CD4-positive, alpha-beta T cell treated with Interleukin-15 for 1 hour (primary cell): ENCODE results near the gene SLC25A38.

Source experiments
- DNase-seq: peaks from one replicate; pipeline ENCODE4 v3.0.0-alpha.2; 2020

The SLC25A38 gene

DNA sequence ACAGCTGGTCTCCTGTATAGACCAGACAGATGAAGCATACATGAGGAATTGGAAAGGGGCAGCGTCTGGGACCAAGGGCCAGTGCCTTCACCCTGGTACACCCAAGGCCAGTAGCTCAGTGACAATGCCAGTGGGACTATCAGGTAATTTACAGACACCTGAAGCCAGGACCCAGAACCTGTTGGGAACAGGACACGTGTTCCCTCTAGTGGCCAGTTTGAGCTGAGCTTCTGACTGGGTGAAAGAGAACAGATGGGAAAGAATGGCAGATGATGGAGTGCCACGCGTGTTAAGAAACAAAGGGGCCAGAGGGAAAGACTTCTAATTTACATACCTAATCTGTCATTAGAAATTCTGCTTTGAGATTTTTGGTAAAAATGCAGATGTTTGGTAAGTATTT is 5.1 kb upstream of the SLC25A38 start:
- DNase-seq = peak; percentile 59

DNA sequence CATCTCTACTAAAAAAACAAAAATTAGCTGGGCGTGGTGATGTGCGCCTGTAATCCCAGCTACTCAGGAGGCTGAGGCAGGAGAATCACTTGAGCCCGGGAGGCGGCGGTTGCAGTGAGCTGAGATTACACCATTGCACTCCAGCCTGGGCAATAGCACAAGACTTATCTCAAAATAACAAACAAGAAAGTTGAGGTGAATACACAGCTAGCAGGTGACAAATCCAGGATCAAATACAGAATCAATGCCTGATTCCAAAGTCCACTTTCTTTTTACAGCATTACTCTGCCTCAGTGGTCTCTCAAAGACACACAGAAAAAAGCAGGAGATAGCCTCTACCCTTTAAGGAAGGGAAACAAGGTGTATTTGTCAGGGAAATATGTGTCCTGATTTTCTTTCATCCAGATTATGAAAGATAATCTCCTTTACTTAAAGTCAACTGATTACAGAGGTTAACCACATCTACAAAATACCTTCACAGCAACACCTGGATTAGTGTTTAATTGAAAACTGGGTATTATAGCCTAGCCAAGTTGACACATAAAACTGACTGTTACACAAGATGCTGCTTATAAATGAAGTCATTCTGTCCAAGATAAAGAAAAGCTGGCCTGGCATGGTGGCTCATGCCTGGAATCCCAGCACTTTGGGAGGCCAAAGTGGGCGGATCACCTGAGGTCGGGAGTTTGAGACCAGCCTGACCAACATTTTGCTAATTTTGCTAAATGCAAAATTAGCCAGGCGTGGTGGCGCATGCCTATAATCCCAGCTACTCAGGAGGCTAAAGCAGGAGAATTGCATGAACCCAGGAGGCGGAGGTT is 4.0 kb upstream of the SLC25A38 start:
- DNase-seq = no peak

DNA sequence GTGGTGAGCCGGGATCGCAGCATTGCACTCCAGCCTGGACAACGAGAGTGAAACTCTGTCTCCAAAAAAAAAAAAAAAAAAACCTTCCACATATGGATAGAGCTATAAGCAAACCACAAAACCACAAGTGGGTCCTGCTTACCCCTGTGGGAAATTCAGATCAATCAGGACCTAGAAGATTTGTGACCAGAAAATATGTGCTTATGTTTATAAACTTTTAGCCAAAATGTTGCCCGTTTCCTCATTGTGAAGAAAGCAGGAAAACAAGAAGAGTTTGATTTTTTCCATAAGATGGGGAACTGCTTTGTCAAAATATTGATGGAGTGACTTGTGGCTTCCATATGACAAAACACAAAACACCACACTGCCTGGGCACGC is 3.4 kb upstream of the SLC25A38 start:
- DNase-seq = no peak

DNA sequence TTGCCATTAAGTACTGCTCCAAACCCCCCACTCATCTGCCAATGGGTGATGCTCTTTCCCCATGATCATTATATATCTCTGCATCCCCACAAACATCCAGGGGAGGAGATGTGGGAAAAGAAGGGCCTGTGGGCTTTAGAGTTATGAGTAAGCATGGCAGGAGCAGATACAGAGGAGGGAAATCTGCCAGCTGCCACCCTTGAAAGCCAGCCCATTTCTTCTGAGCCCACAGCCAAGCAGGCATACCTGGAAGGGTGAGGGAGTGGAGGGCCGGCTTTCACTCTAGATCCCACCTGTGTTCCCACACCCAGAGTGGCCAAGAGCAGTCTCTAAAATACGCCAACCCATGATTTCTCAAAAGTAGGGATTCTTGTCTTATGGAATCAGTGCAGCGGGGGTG is 1.7 kb upstream of the SLC25A38 start:
- no peak for DNase-seq

DNA sequence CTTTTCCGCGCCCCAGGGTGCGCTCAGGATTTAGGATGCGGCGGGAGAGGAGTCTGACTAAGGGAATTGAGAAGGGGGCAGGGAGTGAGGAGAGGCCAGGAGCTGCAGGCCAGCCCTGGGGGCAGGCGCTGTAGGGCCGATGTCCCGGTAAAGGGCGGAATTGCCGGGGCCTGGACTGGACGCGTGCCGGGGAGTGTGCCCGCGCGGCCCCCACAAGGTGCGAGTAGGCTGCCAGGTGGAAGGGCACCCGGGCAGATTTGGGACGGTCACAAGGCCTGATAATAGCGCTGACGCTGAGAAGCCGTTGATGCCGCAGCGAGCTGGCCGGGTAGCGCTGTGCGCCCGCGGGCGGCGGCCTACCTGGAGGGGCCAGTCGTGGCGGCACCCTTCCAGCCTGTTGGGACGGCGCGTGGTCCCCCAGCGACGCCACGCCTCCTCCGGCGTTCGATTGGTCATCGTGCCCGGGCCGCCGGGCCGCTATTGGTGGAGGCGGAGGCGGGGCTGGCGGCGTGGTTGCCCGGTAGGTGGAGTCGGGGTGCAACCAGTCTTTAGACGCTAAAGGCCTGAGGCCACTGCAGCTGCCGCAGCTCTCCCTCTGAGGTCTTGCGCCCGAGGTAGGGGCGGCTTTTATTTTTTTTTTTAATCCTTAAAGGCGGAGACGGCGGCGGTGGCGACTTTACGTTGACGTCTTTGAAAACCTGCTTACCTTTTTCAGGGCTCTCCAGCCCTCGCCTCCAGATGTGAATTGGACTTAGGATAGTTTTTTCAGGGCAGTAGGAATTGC is 903 bp downstream of the SLC25A38 start:
- peak; percentile 93 for DNase-seq

DNA sequence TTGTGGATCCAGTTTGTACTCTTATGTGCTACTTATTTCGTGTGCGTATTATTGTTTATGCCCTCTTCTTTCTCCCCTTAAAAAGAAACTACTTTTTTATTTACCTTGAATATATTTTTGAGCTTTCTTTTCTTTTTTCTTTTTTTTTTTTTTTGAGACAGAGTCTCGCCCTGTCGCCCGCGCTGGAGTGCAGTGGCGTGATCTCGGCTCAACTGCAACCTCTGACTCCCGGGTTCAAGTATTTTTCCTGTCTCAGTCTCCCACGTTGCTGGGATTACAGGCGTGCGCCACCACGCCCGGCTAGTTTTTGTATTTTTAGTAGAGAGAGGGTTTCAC is 1.5 kb downstream of the SLC25A38 start:
- DNase-seq = no peak

DNA sequence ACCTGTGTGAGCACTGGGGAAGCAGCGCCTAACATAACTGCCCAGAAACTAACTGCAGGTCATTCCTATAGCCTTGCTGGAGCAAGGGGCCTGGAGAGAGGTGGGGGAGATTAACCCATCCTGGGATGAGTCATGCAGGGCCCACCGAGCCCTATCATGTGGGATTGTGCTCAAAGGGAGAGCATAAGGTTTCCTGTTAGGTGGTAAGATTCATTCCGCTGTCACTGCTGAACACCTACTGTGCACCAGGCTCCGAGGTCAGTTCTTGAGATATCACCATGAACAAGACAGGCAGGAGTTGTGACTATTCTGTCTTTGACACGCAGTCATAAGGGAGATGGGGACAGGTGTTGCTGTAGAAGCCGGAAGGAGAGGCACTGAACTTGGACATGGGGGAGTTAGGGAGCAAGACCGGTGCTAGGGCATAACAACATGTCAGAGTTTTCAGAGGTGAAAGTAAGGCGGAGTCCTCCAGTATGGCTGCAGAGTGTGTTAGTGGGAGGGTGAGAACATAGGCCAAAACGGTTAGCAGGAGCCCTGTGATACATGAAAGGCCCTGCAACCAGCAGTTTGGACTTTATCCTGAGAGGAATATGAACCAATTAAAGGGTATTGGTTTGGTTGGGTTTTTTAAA is 2.4 kb downstream of the SLC25A38 start:
- no peak for DNase-seq

DNA sequence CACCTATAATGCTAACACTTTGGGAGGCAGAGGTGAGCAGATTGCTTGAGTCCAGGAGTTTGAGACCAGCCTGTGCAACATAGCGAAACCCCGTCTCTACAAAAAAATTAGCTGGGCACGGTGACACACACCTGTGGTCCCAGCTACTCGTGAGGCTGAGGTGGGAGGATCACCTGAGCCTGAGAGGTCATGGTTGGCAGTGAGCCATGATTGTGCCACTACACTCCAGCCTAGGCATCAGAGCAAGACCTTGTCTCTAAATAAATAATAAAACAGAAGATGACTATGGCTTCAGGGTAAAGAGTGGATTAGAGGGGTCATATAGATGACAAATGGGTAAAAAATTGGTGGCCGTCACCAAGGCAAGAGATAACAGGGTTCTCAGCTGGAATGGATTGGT is 3.1 kb downstream of the SLC25A38 start:
- DNase-seq = no peak

DNA sequence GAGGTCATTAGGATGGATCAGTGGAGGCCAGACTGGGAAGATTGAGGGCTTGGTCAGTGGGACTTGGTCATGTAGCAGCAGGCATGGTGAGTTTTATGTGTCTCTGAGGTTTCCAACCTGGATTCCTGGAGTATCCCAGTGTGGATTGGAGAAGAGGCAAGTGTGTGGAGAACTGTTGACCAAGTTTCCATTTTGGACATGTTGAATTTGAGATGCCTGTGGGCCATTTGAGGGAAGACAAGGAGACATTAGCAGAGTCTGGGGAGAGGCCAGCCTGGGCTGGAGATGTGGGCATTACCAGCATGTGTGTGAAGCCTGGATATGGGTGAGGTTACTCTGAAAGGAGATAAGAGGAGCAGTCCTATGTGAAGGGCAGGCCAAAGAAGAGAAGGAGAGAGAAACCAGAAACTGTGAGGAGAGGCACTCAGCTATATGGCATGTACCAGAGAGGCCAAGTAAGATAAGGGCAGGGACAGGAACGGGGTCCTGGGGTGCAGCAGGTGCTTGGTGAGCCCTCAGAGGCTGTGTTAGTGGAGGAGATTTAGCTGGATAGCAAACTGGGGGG is 4.3 kb downstream of the SLC25A38 start:
- no peak for DNase-seq

DNA sequence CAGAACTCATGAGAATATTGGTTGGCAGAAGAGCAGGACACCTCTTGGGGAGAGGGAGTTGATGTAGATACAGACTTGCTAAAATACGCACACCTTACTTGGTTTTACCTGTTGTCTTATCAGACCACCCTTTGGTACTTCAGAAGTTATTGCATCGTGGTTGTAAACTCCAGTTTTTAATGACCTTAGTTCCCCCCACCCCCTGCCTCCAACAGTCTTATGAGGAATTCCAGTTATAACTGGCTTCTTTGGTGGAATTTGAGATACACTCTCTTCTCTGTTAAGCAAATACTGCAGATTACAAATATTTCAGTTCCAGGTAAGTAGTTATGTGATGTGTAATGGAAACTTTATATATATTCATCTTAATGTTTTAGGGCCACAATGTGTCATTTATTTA is 5.0 kb downstream of the SLC25A38 start:
- no peak for DNase-seq

DNA sequence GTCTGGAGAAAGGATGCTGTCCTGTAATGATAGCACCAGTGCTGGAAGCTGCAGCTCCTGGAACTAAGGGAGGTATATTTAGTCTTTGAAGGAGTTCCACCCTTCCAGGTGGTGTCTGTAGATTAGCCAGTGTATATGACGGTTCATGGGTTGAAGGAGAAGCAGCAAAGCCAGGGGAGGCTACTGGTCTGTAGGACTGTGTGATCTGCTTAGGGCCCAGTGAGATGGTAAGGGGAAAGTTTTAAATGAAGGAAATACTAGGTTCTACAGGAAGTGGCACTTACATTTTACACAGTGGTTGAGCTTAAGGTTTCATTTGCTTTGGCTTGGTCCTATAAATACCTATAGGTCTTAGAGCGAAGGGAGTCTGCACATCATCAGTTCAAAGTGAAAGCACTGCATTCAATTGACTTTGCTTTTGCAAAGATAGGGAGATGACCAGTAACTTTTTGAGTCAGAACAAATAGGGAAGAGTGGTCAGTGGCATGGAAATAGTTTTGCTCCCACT is 5.6 kb downstream of the SLC25A38 start:
- DNase-seq = no peak

DNA sequence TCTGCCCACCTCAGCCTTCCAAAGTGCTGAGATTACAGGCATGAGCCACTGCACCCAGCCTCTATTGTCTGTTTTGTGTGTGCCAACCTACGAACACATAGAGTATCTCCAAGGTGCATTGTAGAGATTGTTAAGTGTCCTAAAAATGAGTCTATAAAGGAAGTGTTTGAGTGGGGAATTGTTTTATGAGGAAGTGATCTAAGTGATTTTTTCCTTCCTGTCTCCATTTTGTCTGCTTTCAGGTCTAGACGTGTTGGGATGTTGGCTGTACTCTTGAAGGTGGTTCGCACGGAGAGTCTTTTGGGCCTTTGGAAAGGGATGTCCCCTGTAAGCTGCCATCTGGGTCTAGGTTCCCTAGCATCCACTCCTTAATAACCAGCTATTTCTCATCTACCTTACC is 7.0 kb downstream of the SLC25A38 start:
- DNase-seq = no peak

DNA sequence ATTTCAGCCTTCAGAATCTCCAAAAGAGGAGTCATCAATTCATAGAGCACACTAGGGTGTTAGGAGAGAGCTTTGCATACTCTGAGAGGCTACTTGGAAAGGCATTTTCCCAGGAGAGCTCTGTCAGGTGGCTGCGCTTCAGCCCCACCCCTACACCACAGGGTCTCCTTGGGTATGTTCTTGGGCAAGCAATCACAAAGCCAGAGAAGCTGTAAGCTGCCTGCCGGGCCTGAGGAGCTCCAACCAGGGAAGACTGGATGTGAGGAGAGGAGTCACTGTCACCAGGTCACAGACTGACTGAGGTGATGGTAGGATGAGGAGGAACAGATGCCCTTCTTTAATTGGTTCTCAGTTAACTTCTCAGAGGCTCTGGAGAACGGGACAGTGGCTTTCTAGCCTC is 13.5 kb downstream of the SLC25A38 start:
- no peak for DNase-seq

DNA sequence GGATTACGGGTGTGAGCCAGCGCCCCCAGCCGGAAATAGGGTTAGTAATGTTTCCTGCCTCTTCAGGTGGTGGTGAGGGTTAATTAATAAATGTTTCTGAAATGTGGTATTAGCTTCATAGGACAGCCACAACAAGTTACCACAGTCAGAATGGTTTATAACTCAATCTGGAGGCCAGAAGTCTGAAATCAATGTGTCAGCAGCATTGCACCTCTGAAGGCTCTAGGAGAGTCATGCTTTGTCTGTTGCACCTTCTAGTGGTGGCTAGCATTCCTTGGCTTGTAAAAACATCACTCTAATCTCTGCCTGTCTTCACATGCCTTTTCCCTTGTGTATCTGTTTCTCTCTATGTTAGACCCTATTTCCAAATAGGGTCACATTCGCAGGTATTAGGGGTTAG is 15.5 kb downstream of the SLC25A38 start:
- no peak for DNase-seq

DNA sequence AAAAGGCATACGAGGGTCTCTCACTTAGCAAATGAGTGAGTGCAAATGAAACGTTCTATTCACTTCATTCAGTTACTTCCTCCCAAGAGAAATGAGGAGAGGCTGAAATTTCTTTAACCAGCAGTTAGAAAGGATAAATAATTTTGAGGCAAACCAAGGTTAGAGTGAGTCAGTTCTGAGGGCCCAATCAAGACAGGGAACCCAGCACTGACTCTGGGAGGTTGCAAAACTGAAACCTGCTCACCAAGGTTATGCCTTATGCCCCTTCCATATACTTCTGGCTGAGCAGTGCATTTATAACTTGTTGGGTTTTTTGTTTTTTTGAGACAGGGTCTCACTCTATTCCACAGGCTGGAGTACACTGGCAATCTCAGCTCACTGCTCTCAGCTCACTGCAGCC is 18.8 kb downstream of the SLC25A38 start:
- DNase-seq = no peak

DNA sequence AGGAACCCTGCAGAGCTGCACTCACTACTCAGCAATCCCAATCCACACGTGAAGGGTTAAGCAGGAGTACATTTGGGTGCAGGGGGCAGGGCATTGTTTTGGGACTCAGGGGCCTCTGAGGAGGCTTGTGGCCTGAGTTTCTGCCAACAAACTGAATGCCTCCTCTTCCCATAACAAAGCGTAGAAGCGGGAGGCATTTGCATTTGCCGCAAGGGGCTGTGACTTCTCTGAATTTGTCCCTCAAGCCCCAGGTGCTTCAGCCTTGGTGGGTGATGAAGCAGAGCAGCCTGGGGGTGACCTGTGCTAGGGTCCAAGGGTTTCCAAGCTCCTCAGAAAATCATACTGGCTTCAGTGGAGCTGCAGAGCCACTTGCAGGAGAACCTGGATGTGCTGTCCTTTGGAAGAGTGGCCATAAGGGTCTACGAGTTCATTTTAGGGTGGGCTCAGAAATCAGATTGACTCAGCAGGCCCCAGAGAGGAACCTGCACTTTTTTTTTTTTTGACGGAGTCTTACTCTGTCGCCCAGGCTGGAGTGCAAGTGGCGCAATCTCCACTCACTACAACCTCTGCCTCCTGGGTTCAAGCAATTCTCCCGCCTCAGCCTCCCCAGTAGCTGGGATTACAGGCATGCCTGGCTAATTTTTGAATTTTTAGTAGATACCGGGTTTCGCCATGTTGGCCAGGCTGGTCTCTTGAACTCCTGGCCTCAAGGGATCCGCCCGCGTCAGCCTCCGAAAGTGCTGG is 21.9 kb downstream of the SLC25A38 start:
- no peak for DNase-seq

DNA sequence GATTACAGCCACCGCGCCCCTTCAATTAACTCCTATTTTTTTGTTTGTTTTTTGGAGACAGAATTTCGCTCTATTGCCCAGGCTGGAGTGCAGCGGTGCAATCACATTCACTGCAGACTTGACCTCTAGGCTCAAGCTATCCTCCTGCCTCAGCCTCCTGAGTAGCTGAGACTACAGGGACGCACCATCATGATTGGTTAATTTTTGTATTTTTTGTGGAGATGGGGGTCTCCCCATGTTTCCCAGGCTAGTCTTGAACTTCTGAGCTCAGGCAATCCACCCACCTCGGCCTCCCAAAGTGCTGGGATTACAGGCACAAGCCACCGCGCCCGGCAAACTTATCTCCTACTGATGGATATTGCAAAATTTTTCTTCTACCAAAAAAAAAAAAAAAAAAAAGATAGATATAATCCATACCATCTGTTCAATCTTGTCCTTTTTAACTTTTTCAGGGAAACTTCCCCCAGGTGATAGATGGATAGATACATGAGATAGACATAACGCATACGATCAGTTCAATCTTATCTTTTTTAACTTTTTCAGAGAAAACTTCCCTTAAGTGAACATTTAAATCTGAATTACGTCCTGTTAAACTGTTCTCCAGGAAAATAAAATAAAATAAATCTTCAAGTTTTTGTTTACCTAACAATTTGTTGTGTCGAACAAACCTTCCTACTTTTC is 22.7 kb downstream of the SLC25A38 start:
- DNase-seq = no peak

DNA sequence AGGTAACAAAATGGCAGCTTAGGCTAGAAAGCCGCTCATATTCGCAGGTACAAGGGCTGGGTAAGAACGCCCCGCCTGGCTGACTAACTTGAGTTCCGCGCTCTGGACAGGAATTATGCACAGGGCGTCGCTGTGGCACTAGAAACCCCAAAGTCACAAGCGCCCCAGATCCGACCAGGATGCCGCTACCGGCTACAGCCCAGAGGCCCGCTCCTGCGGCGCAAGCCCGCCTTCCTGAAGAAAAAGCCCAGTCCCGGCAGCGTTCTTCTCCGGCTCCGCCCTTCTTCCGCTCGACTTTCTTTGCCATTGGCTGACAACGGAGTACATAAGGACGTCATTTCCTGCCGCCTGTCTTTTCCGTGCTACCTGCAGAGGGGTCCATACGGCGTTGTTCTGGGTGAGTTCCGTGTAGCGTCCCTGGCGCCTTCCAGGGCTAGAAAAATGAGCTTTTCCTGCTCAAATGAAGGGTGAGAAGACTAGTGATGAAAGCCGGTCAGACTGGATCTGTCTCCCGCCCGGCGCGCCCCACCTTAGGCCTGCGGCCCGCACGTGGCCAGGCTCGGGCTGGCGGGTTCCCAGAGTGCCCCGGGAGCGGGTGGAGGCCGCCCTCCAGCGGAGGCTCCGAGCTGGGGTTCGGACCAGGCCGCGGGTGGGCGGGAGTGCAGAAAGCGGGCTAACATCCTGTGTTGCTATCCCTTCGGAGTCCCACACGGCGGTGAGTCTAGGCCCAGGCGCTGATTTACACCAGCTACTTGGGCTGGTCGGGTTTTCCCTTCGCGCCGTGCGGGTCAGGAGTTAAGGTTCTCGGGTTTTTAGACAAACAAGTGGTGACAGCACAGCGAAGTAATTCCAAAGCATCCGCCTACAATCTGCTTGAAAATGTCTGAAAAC is 23.4 kb downstream of the SLC25A38 start, which contains the start of gene RPSA:
TSS of gene RPSA (plus strand) at position 353 of the 891 bp plus-strand sequence. CDS start 934 bp downstream, outside the sequence.
- DNase-seq = peak; percentile 97

DNA sequence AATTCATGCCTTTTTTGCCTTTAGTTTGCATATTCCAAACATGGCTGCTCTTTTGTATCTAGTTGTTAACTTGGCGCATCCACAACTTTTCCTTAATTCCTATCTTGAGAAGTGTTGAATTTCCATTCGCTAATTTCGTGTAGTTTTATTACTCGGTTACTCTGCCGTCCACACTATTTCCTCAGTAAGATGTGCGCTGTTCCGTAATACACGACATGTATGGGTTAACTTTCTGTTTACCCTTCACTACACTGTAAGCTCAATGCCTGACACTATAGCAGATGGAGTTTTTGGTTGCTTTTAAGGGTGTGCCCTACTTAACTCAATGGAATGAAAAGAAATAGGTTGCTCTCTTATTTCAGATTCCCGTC is 24.1 kb downstream of the SLC25A38 start:
- no peak for DNase-seq

DNA sequence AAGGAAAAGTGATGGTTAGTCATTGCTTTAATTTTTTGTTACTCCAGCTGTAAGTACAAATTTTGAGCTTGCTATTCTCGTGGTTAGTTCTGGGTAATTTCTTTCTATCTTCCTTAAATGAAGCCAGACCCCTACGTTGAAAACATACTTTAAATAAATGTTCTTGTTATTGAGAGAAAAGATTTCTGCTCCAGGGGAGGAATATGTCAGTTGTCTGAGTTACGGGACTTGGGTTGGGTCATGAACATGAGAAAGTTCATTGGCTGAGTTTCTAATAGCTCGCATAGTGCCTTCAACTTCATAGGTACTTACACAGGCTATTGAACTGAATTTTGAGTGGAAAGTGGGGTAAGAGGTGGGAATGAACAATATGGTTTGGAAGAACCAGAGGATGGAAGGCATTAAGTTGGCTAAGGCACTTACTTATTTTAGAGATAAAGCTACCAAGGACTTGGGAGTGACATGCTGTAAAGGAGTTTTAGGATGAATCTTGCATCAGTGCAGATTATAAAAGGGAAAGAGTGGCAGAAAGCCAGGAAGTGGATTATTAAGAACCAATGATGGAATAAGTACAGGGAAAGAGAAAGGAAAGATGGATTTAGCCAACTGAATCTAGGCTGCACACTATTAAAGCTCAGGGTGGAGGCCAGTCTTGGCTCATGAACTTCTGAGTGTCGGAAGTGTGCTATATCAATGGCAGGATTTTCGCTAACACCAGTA is 24.8 kb downstream of the SLC25A38 start:
- no peak for DNase-seq
